ENCODE data around the gene PSMC6. TPM values are rescaled to one million over a fixed set of nuclear protein-coding genes. Genes with fewer than 3 reads are reported as not detected.

PSMC6 gene
- total and polyA plus RNA-seq, 2 of the 13 experiments (the other 11 are each of a cell fraction or from before 2014, with no cell fraction given): 90.0 to 210 TPM

DNA sequence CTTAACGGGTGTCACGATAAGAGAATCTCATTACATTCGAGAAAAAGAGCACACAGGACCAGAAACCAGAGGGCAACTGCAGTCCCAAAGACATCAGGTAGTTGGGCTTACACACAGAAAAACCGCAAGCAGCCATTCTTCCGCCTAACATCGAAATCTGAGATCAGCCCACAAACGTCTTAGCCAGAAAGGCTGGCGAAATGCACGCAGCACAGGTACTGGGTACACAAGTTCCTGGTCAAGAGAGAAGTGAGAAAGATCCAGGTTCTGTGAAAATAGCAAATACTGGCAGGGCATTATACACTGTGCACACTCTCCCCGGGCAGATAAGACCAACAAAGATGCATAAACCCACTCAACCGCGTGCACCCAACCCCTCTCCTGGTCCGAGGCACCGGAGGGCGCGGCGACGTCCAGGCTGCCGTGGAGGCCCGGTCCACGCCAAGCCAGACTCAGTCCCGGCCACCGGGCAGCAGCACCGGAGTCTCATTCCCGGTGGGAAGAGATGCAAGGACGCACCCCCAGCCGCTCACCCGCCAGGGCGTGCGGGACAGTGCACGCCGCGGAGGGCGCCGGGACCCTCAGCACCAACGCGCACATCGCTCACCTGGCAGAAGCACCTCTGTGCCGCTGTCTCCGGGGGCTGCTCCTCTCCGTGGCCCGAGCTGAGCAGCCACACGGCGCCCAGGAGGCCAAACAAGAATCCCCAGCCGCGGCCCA is 12.1 kb upstream of the PSMC6 start (continued):
- TF ChIP-seq, protein P1, sequence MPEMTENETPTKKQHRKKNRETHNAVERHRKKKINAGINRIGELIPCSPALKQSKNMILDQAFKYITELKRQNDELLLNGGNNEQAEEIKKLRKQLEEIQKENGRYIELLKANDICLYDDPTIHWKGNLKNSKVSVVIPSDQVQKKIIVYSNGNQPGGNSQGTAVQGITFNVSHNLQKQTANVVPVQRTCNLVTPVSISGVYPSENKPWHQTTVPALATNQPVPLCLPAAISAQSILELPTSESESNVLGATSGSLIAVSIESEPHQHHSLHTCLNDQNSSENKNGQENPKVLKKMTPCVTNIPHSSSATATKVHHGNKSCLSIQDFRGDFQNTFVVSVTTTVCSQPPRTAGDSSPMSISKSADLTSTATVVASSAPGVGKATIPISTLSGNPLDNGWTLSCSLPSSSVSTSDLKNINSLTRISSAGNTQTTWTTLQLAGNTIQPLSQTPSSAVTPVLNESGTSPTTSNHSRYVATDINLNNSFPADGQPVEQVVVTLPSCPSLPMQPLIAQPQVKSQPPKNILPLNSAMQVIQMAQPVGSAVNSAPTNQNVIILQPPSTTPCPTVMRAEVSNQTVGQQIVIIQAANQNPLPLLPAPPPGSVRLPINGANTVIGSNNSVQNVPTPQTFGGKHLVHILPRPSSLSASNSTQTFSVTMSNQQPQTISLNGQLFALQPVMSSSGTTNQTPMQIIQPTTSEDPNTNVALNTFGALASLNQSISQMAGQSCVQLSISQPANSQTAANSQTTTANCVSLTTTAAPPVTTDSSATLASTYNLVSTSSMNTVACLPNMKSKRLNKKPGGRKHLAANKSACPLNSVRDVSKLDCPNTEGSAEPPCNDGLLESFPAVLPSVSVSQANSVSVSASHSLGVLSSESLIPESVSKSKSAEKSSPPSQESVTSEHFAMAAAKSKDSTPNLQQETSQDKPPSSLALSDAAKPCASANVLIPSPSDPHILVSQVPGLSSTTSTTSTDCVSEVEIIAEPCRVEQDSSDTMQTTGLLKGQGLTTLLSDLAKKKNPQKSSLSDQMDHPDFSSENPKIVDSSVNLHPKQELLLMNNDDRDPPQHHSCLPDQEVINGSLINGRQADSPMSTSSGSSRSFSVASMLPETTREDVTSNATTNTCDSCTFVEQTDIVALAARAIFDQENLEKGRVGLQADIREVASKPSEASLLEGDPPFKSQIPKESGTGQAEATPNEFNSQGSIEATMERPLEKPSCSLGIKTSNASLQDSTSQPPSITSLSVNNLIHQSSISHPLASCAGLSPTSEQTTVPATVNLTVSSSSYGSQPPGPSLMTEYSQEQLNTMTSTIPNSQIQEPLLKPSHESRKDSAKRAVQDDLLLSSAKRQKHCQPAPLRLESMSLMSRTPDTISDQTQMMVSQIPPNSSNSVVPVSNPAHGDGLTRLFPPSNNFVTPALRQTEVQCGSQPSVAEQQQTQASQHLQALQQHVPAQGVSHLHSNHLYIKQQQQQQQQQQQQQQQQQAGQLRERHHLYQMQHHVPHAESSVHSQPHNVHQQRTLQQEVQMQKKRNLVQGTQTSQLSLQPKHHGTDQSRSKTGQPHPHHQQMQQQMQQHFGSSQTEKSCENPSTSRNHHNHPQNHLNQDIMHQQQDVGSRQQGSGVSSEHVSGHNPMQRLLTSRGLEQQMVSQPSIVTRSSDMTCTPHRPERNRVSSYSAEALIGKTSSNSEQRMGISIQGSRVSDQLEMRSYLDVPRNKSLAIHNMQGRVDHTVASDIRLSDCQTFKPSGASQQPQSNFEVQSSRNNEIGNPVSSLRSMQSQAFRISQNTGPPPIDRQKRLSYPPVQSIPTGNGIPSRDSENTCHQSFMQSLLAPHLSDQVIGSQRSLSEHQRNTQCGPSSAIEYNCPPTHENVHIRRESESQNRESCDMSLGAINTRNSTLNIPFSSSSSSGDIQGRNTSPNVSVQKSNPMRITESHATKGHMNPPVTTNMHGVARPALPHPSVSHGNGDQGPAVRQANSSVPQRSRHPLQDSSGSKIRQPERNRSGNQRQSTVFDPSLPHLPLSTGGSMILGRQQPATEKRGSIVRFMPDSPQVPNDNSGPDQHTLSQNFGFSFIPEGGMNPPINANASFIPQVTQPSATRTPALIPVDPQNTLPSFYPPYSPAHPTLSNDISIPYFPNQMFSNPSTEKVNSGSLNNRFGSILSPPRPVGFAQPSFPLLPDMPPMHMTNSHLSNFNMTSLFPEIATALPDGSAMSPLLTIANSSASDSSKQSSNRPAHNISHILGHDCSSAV (CRISPR knock-in tag; IDR thresholded peaks at IDR 0.05; ENCODE audit: borderline replicate concordance): no peak
- TF ChIP-seq, protein P2, sequence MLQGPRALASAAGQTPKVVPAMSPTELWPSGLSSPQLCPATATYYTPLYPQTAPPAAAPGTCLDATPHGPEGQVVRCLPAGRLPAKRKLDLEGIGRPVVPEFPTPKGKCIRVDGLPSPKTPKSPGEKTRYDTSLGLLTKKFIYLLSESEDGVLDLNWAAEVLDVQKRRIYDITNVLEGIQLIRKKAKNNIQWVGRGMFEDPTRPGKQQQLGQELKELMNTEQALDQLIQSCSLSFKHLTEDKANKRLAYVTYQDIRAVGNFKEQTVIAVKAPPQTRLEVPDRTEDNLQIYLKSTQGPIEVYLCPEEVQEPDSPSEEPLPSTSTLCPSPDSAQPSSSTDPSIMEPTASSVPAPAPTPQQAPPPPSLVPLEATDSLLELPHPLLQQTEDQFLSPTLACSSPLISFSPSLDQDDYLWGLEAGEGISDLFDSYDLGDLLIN (CRISPR knock-in tag; IDR thresholded peaks at IDR 0.05; ENCODE audit: borderline replicate concordance): no peak
- TF ChIP-seq TCF7 (IDR thresholded peaks at IDR 0.05; ENCODE audit: low read depth) (no peak), HNRNPL (IDR thresholded peaks at IDR 0.05; ENCODE audit: low read depth, low read length) (no peak), ZNF207 (IDR thresholded peaks at IDR 0.05; ENCODE audit: borderline replicate concordance) (no peak), ETV6 (CRISPR knock-in tag; conservative IDR thresholded peaks at IDR 0.05) (no peak), YY1 (IDR thresholded peaks at IDR 0.05; ENCODE audit: insufficient read depth, insufficient replicate concordance, low read depth, low read length) (no peak), U2AF1 (optimal IDR thresholded peaks at IDR 0.05; ENCODE audit: low read depth, low read length) (no peak), NR2C2 (CRISPR knock-in tag; IDR thresholded peaks at IDR 0.05; ENCODE audit: borderline replicate concordance) (no peak), ZNF44 (CRISPR knock-in tag; IDR thresholded peaks at IDR 0.05) (peak; percentile 22; the same call in 1 of the 2 replicates), ZKSCAN1 (IDR thresholded peaks at IDR 0.05; ENCODE audit: low read length) (no peak), SNAI1 (CRISPR knock-in tag; IDR thresholded peaks at IDR 0.05; ENCODE audit: borderline replicate concordance) (no peak), MTA3 (CRISPR knock-in tag; IDR thresholded peaks at IDR 0.05) (no peak), ZNF788 (CRISPR knock-in tag; IDR thresholded peaks at IDR 0.05; ENCODE audit: borderline replicate concordance) (peak; percentile 57; the same call in 1 of the 2 replicates), RFX5 (IDR thresholded peaks at IDR 0.05; ENCODE audit: low read depth, low read length) (no peak)
- TF ChIP-seq, protein P3, sequence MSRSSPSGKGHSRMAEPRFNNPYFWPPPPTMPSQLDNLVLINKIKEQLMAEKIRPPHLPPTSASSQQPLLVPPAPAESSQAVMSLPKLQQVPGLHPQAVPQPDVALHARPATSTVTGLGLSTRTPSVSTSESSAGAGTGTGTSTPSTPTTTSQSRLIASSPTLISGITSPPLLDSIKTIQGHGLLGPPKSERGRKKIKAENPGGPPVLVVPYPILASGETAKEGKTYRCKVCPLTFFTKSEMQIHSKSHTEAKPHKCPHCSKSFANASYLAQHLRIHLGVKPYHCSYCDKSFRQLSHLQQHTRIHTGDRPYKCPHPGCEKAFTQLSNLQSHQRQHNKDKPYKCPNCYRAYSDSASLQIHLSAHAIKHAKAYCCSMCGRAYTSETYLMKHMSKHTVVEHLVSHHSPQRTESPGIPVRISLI (CRISPR knock-in tag; IDR thresholded peaks at IDR 0.05; ENCODE audit: borderline replicate concordance): no peak
- TF ChIP-seq, protein P4, sequence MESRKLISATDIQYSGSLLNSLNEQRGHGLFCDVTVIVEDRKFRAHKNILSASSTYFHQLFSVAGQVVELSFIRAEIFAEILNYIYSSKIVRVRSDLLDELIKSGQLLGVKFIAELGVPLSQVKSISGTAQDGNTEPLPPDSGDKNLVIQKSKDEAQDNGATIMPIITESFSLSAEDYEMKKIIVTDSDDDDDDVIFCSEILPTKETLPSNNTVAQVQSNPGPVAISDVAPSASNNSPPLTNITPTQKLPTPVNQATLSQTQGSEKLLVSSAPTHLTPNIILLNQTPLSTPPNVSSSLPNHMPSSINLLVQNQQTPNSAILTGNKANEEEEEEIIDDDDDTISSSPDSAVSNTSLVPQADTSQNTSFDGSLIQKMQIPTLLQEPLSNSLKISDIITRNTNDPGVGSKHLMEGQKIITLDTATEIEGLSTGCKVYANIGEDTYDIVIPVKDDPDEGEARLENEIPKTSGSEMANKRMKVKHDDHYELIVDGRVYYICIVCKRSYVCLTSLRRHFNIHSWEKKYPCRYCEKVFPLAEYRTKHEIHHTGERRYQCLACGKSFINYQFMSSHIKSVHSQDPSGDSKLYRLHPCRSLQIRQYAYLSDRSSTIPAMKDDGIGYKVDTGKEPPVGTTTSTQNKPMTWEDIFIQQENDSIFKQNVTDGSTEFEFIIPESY (CRISPR knock-in tag; IDR thresholded peaks at IDR 0.05): no peak

All from HepG2 (cell line).